Adrenal gland (tissue), 12 donors: ENCODE measurements around the gene PGS1. TPM values are rescaled to one million over a fixed set of nuclear protein-coding genes. Genes with fewer than 3 reads are reported as not detected.

ENCODE experiments used
- DNase-seq, 7 donors: peaks; one replicate each; pipeline ENCODE4 v3.0.0-alpha.2; 2019 to 2020
- H3K27ac ChIP-seq, 5 donors: fragments of 200-600 bp; sonication (generic) in 4 of 5; 1 replicate in 3 of 5; 2 replicates in 2 of 5; pipeline versions ENCODE4 v1.5.1 to v1.8.0; 2016 to 2020; ENCODE audit warnings: mild to moderate bottlenecking in 1 of 5
- H3K27me3 ChIP-seq: fragments of 200-600 bp; 2 replicates; pipeline ENCODE4 v1.8.0; 2021
- H3K36me3 ChIP-seq, 2 donors: fragments of 200-600 bp; replicated peaks in 1 of 2; 1 replicate in 1 of 2; 2 replicates in 1 of 2; pipeline versions ENCODE4 v1.5.1 to v1.8.0; 2018 to 2022
- H3K4me1 ChIP-seq, 2 donors: fragments of 200-600 bp; replicated peaks in 1 of 2; 1 replicate in 1 of 2; 2 replicates in 1 of 2; pipeline versions ENCODE4 v1.5.1 to v1.8.0; 2018 to 2021
- H3K4me3 ChIP-seq, 4 donors: fragments of 200-600 bp; sonication (generic) in 3 of 4; one replicate each; pipeline ENCODE4 v1.5.1; 2016 to 2018
- H3K9me3 ChIP-seq, 3 donors: fragments of 200-600 bp; sonication (generic) in 1 of 3; replicated peaks in 1 of 3; 1 replicate in 2 of 3; 2 replicates in 1 of 3; pipeline versions ENCODE4 v1.5.1 to v1.8.0; 2016 to 2021
- POLR2A ChIP-seq, 2 donors: fragments of 450-650 bp; IDR thresholded peaks; one replicate each; pipeline ENCODE4 v1.6.1; 2017; ENCODE audit warnings: antibody characterized with exemption in 2 of 2, mild to moderate bottlenecking in 2 of 2, moderate library complexity in 1 of 2
- WGBS, 4 donors: extraction: QIAGEN DNeasy Blood & Tissue Kit in 2 of 4; methylation state at CpG; one replicate each; pipeline versions ENCODE4 v1.1.5 to v1.1.7; 2013 to 2017; 5-methylcytosine and 5-hydroxymethylcytosine counted together
- intact Hi-C, 2 donors: fragments of 100-400 bp; cut with DNase I; formaldehyde crosslinking; loops; one replicate each; pipeline versions ENCODE4 v1.14.1 to v1.15.0; 2022 to 2023
- polyA plus RNA-seq, 3 donors: library from polyadenylated mRNA; stranded (reverse); fragments of 200-250 nt in 2 of 3; fragments of 350-450 nt in 1 of 3; fragmentation: Illumina TruSeq in 1 of 3; extraction: RNeasy Lipid Tissue Mini Kit (QIAGEN cat#74804) in 1 of 3; gene quantifications; one replicate each; pipeline ENCODE4 v1.2.3, GENCODE V29; 2013 to 2014
- total RNA-seq, 9 donors: library from RNA; depleted of rRNA in 4 of 9; stranded (reverse); fragments of >200 nt in 4 of 9; fragments of 120-200 nt in 1 of 9; fragmentation: NEBNext Ultra II Directional in 1 of 9; extraction: Animal tissue kit (Norgen Biotek cat#: 25700) in 1 of 9; gene quantifications; one replicate each; pipeline versions ENCODE4 v1.1.0 to v1.2.4, GENCODE V29; 2013 to 2023
- TF ChIP-seq, protein P1 (sequence below), 6 experiments: fragments of 450-650 bp in 4 of 6; fragments of 200-600 bp in 2 of 6; sonication (generic) in 1 of 6; IDR thresholded peaks; 1 replicate in 5 of 6; 2 replicates in 1 of 6; pipeline versions ENCODE4 v1.5.1 to v1.8.0; 2016 to 2021; ENCODE audit warnings: antibody characterized with exemption in 6 of 6, mild to moderate bottlenecking in 2 of 6, moderate library complexity in 1 of 6
- donor health status: healthy with polysubstance abuse.
- donor health status: Bipolar disorder and iron deficiency.
- donor health status: DM: yes; HTN: yes; CAD: no.
- donor health status: DM: no; HTN: no; CAD: no.
- donor health status: DM: no; HTN: no; CAD: no.
- donor health status: DM: yes; HTN: yes; CAD: no.

The PGS1 gene
- total and polyA plus RNA-seq, 12 donors = 11.9 to 64.5 (median 31.0) TPM

DNA sequence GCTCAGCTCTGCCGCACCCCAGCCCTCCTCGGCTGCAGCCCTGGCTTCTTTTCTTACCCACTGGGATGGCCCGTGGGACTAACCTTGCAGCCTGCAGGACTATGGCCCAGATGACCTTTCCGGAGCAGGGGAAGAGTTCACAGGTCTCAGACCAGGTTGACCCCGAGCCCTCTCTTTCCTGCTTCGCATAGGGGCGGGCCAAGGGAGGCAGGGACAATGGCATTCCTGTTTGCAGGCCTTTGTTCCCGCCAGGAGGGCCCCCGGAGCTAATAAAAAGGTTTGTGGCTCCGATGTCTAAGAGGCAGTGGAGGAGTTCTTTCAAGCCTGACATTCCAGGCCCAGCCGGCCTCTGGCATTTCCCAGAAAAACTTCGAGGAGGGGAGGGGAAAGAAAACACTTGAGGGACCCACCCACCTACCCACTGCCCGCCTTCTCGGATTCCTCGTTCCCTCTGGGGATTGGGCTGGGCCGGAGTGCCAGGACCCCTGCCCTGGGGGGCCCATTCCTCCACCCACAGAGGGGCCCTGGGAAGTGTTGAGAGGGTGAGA, 12.8 kb upstream of the PGS1 start:
- Histone ChIP-seq H3K9me3 (no peaks in the 10 kb centered on the region), H3K4me1 (peaks cover under 1 to 5% of the 10 kb centered on the region in 2 donors), H3K27ac (peak overlapping the region in 2 of 5 donors; percentile 38 to 85), H3K27me3 (no peaks in the 10 kb centered on the region), H3K36me3 (no peaks in the 10 kb centered on the region), H3K4me3 (no peak overlapping the region)
- no peak for TF ChIP-seq POLR2A (IDR thresholded peaks at IDR 0.05)
- TF ChIP-seq, protein P1, sequence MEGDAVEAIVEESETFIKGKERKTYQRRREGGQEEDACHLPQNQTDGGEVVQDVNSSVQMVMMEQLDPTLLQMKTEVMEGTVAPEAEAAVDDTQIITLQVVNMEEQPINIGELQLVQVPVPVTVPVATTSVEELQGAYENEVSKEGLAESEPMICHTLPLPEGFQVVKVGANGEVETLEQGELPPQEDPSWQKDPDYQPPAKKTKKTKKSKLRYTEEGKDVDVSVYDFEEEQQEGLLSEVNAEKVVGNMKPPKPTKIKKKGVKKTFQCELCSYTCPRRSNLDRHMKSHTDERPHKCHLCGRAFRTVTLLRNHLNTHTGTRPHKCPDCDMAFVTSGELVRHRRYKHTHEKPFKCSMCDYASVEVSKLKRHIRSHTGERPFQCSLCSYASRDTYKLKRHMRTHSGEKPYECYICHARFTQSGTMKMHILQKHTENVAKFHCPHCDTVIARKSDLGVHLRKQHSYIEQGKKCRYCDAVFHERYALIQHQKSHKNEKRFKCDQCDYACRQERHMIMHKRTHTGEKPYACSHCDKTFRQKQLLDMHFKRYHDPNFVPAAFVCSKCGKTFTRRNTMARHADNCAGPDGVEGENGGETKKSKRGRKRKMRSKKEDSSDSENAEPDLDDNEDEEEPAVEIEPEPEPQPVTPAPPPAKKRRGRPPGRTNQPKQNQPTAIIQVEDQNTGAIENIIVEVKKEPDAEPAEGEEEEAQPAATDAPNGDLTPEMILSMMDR (IDR thresholded peaks at IDR 0.05) = no peak
- peak in 1 of 7 donors; percentile 50 for DNase-seq
- WGBS, 4 donors = 36 to 64% (median 54%) methylated on average over 3 to 16 of the region's 16 CpGs
- intact Hi-C loops = no loop called here

GRCh38 chr17:78366109-78366848, 12.2 kb upstream of the PGS1 start:
- Histone ChIP-seq H3K27ac (peak overlapping the region in 2 of 5 donors; percentile 38 to 85), H3K4me3 (no peak overlapping the region), H3K4me1 (peaks cover 0 to 4% of the 10 kb centered on the region in 2 donors), H3K36me3 (no peaks in the 10 kb centered on the region), H3K27me3 (no peaks in the 10 kb centered on the region), H3K9me3 (no peaks in the 10 kb centered on the region)
- 60 to 66% (median 63%) methylated on average over 9 to 18 of the region's 18 CpGs for WGBS, 4 donors
- intact Hi-C loops = no loop called here
- TF ChIP-seq, protein P1 (IDR thresholded peaks at IDR 0.05) = no peak
- no peak for TF ChIP-seq POLR2A (IDR thresholded peaks at IDR 0.05)
- no peak for DNase-seq

DNA sequence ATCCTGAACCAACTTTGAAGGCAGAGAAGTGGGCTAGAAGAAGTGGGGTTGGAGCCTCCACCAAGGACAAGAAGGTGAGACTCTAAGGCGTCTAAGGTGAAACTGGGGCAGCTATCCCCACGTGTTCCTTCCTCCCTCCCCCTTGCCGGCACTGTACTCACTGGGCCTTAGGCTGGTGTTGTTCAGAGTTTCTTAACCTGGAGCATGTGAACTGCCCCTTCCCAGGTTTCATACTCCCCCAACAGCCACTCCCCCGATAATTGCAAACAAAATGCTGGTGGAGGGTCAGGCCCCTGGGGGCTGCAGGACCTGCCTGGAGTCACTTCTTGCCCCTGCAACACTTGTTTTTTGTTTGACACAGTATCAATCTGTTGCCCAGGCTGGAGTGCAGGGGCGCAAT, 11.3 kb upstream of the PGS1 start:
- no peaks in the 10 kb centered on the region for H3K36me3 ChIP-seq
- DNase-seq = no peak
- H3K9me3 ChIP-seq = no peaks in the 10 kb centered on the region
- H3K27me3 ChIP-seq = no peaks in the 10 kb centered on the region
- no peak overlapping the region for H3K27ac ChIP-seq
- intact Hi-C loops = no loop called here
- H3K4me3 ChIP-seq = no peak overlapping the region
- TF ChIP-seq, protein P1 (IDR thresholded peaks at IDR 0.05) = no peak
- no peak for TF ChIP-seq POLR2A (IDR thresholded peaks at IDR 0.05)
- H3K4me1 ChIP-seq = peaks cover 0 to 4% of the 10 kb centered on the region in 2 donors
- WGBS, 4 donors = 65 to 84% (median 72%) methylated on average over 4 to 5 of the region's 5 CpGs

- Histone ChIP-seq H3K27ac (no peak overlapping the region), H3K4me3 (no peak overlapping the region), H3K36me3 (no peaks in the 10 kb centered on the region), H3K4me1 (peaks cover 0 to 4% of the 10 kb centered on the region in 2 donors), H3K9me3 (no peaks in the 10 kb centered on the region), H3K27me3 (no peaks in the 10 kb centered on the region)
- DNase-seq = no peak
- intact Hi-C loops = no loop called here
- no peak for TF ChIP-seq POLR2A (IDR thresholded peaks at IDR 0.05)
- TF ChIP-seq, protein P1 (IDR thresholded peaks at IDR 0.05) = no peak
- WGBS, 4 donors = 67 to 80% (median 75%) methylated on average over 3 to 6 of the region's 6 CpGs
These were observed 10.1 kb upstream of the PGS1 start for GRCh38 chr17:78368348-78368747.
